GM18508 (cell line): ENCODE results near the gene NAXD.

Experiments
- ATAC-seq: cut with Tn5 transposase; IDR thresholded peaks from one replicate; pipeline ENCODE4 v1.9.1; 2021; ENCODE audit warnings: moderate number of reproducible peaks; ENCODE audit not compliant: insufficient read depth, unreplicated experiment

The NAXD gene

GRCh38 chr13:110642291-110642981 is 27.1 kb downstream of the NAXD start:
- no peak for ATAC-seq

GRCh38 chr13:110643324-110643723 is 28.0 kb downstream of the NAXD start:
- ATAC-seq = no peak

- ATAC-seq = no peak
Measured at GRCh38 chr13:110643768-110644421, 28.6 kb downstream of the NAXD start.

- peak; percentile 45 for ATAC-seq
Measured at GRCh38 chr13:110644892-110645521, 29.7 kb downstream of the NAXD start.

GRCh38 chr13:110645750-110646149 is 30.4 kb downstream of the NAXD start:
- ATAC-seq = no peak

GRCh38 chr13:110646442-110647364 is 31.4 kb downstream of the NAXD start:
- no peak for ATAC-seq

- no peak for ATAC-seq
Measured at GRCh38 chr13:110647365-110647737, 32.0 kb downstream of the NAXD start.

- ATAC-seq = no peak
Measured at GRCh38 chr13:110648146-110648819, 32.9 kb downstream of the NAXD start.

GRCh38 chr13:110648848-110649421 is 33.6 kb downstream of the NAXD start:
- ATAC-seq = no peak

- ATAC-seq = no peak
Measured at GRCh38 chr13:110649551-110649950, 34.2 kb downstream of the NAXD start.

GRCh38 chr13:110650436-110650835 is 35.1 kb downstream of the NAXD start:
- no peak for ATAC-seq

GRCh38 chr13:110651271-110651670 is 35.9 kb downstream of the NAXD start:
- no peak for ATAC-seq

- no peak for ATAC-seq
Measured at GRCh38 chr13:110651726-110652230, 36.4 kb downstream of the NAXD start.

GRCh38 chr13:110652231-110652730 is 36.9 kb downstream of the NAXD start:
- ATAC-seq = no peak

- no peak for ATAC-seq
Measured at GRCh38 chr13:110652764-110653163, 37.4 kb downstream of the NAXD start.

- ATAC-seq = no peak
Measured at GRCh38 chr13:110653271-110653670, 37.9 kb downstream of the NAXD start.

GRCh38 chr13:110653851-110654250 is 38.5 kb downstream of the NAXD start:
- ATAC-seq = no peak

- no peak for ATAC-seq
Measured at GRCh38 chr13:110657196-110657595, 41.9 kb downstream of the NAXD start.

- ATAC-seq = peak; percentile 97
Measured at GRCh38 chr13:110658218-110658911, 43.0 kb downstream of the NAXD start.
